Dendritic cell treated with granulocyte-macrophage colony-stimulating factor and Interleukin-4, amounts not matched to agents 40 ng/mL and 50 ng/mL, for 4 days (primary cell): ENCODE measurements around the gene RBM26.
"Not testable (repeated sequence)": the region's sequence is repeated elsewhere in the genome, so short reads cannot be mapped to it uniquely, and the experiment has no call there.

Experiments used
- H3K27ac Mint-ChIP-seq: one replicate; pipeline ENCODE4 v1.8.0; 2022; ENCODE audit warnings: mild to moderate bottlenecking, mixed read lengths
- H3K27me3 Mint-ChIP-seq: one replicate; pipeline ENCODE4 v1.8.0; 2022; ENCODE audit warnings: mild to moderate bottlenecking, mixed read lengths
- H3K36me3 Mint-ChIP-seq: one replicate; pipeline ENCODE4 v1.8.0; 2022; ENCODE audit warnings: low read depth, mixed read lengths
- H3K4me1 Mint-ChIP-seq: one replicate; pipeline ENCODE4 v1.8.0; 2022; ENCODE audit warnings: low read depth, mixed read lengths
- H3K4me3 Mint-ChIP-seq: one replicate; pipeline ENCODE4 v1.8.0; 2022; ENCODE audit warnings: mild to moderate bottlenecking, moderate library complexity, mixed read lengths
- H3K9me3 Mint-ChIP-seq: one replicate; pipeline ENCODE4 v1.8.0; 2022; ENCODE audit warnings: mixed read lengths
- intact Hi-C: fragments of 100-400 bp; cut with micrococcal nuclease; formaldehyde crosslinking; loops from one replicate; pipeline ENCODE4 v1.15.0; 2022

RBM26 gene

GRCh38 chr13:79282508-79282907 is 123.5 kb downstream of the RBM26 start:
- Mint-ChIP-seq H3K27me3 (no peaks in the 10 kb centered on the region), H3K9me3 (no peaks in the 10 kb centered on the region), H3K4me1 (peaks cover 14% of the 10 kb centered on the region), H3K4me3 (no peak overlapping the region), H3K27ac (no peak overlapping the region), H3K36me3 (no peaks in the 10 kb centered on the region)
- intact Hi-C loops: no loop called here

- intact Hi-C loops: no loop called here
- H3K27ac Mint-ChIP-seq: no peak overlapping the region
- H3K27me3 Mint-ChIP-seq: no peaks in the 10 kb centered on the region
- H3K4me3 Mint-ChIP-seq: no peak overlapping the region
- peaks cover 17% of the 10 kb centered on the region for H3K4me1 Mint-ChIP-seq
- no peaks in the 10 kb centered on the region for H3K9me3 Mint-ChIP-seq
- no peaks in the 10 kb centered on the region for H3K36me3 Mint-ChIP-seq
Measured at GRCh38 chr13:79281339-79281747, 124.7 kb downstream of the RBM26 start.

- intact Hi-C loops, H3K36me3 Mint-ChIP-seq, H3K27me3 Mint-ChIP-seq, H3K4me3 Mint-ChIP-seq, H3K27ac Mint-ChIP-seq: not testable (repeated sequence)
- Mint-ChIP-seq H3K9me3 (peaks cover 12% of the 10 kb centered on the region), H3K4me1 (peaks cover 17% of the 10 kb centered on the region)
Measured at GRCh38 chr13:79279735-79280134, 126.3 kb downstream of the RBM26 start.

GRCh38 chr13:79273045-79273444 is 133.0 kb downstream of the RBM26 start:
- Mint-ChIP-seq H3K36me3 (no peaks in the 10 kb centered on the region), H3K27ac (no peak overlapping the region), H3K27me3 (no peaks in the 10 kb centered on the region), H3K9me3 (peaks cover 25% of the 10 kb centered on the region), H3K4me1 (peaks cover 5% of the 10 kb centered on the region), H3K4me3 (no peak overlapping the region)
- intact Hi-C loops: no loop called here

GRCh38 chr13:79271616-79272015 is 134.4 kb downstream of the RBM26 start:
- Mint-ChIP-seq H3K4me3 (no peak overlapping the region), H3K4me1 (no peaks in the 10 kb centered on the region), H3K36me3 (no peaks in the 10 kb centered on the region), H3K9me3 (peaks cover 29% of the 10 kb centered on the region), H3K27me3 (no peaks in the 10 kb centered on the region), H3K27ac (no peak overlapping the region)
- intact Hi-C loops: no loop called here

- no peak overlapping the region for H3K4me3 Mint-ChIP-seq
- no peaks in the 10 kb centered on the region for H3K27me3 Mint-ChIP-seq
- no peaks in the 10 kb centered on the region for H3K36me3 Mint-ChIP-seq
- intact Hi-C loops: no loop called here
- H3K4me1 Mint-ChIP-seq: no peaks in the 10 kb centered on the region
- H3K9me3 Mint-ChIP-seq: peaks cover 29% of the 10 kb centered on the region
- H3K27ac Mint-ChIP-seq: no peak overlapping the region
Measured at GRCh38 chr13:79270859-79271258, 135.2 kb downstream of the RBM26 start.
